Measurements from ENCODE around the gene CEP295NL.

CEP295NL gene

GRCh38 chr17:78862073-78863023 lies 40.7 kb downstream of the CEP295NL start:
- DNase-seq = peak; percentile 99

GRCh38 chr17:78861229-78861628 lies 41.8 kb downstream of the CEP295NL start:
- no peak for DNase-seq

- no peak for DNase-seq
Observed at GRCh38 chr17:78859051-78859450, 44.0 kb downstream of the CEP295NL start.

- DNase-seq = no peak
Observed at GRCh38 chr17:78857266-78857665, 45.7 kb downstream of the CEP295NL start.

- no peak for DNase-seq
Observed at GRCh38 chr17:78855561-78856165, 47.3 kb downstream of the CEP295NL start.

- DNase-seq = no peak
Observed at GRCh38 chr17:78854508-78854907, 48.5 kb downstream of the CEP295NL start.

- DNase-seq = no peak
Observed at GRCh38 chr17:78853926-78854394, 49.0 kb downstream of the CEP295NL start.

- DNase-seq = no peak
Observed at GRCh38 chr17:78852709-78853121, 50.3 kb downstream of the CEP295NL start.

GRCh38 chr17:78849026-78849425 lies 54.0 kb downstream of the CEP295NL start:
- DNase-seq = no peak

- no peak for DNase-seq
Observed at GRCh38 chr17:78847052-78847451, 55.9 kb downstream of the CEP295NL start.

- DNase-seq = peak; percentile 36
Observed at GRCh38 chr17:78844301-78845005, 58.5 kb downstream of the CEP295NL start.

- peak; percentile 58 for DNase-seq
Observed at GRCh38 chr17:78842881-78843565, 60.0 kb downstream of the CEP295NL start.

- DNase-seq = peak; percentile 99
Observed at GRCh38 chr17:78840780-78841611, 62.0 kb downstream of the CEP295NL start, which contains the start of gene USP36. Gene USP36 (minus strand): TSS chr17:78840814. CDS start chr17:78836363, 4,451 bp downstream.

All from EL (cell line).